Posterior vena cava (tissue), 2 donors: Measurements from ENCODE around the gene RREB1. TPM values are rescaled to one million over a fixed set of nuclear protein-coding genes. Genes with fewer than 3 reads are reported as not detected.
"Not testable (repeated sequence)": the region's sequence is repeated elsewhere in the genome, so short reads cannot be mapped to it uniquely, and the experiment has no call there.

Source experiments
- DNase-seq: peaks from one replicate; pipeline ENCODE4 v3.0.0-alpha.2; 2020; ENCODE audit warnings: low spot score
- intact Hi-C, 2 donors: fragments of 100-400 bp; cut with DNase I; formaldehyde crosslinking; loops; one replicate each; pipeline versions ENCODE4 v1.14.1 to v1.14.2; 2022 to 2023
- total RNA-seq, 2 donors: library from RNA; stranded (reverse); fragmentation: NEBNext Ultra II Directional; extraction: Animal tissue kit (Norgen Biotek cat#: 25700); gene quantifications; one replicate each; pipeline ENCODE4 v1.2.1, GENCODE V29; 2021
- donor health status: DM: yes; HTN: yes; CAD: no.
- donor health status: DM: yes; HTN: yes; CAD: no.

RREB1 gene
- total RNA-seq, 2 donors from 2014 or later, result 28.8 to 31.8 TPM

DNA sequence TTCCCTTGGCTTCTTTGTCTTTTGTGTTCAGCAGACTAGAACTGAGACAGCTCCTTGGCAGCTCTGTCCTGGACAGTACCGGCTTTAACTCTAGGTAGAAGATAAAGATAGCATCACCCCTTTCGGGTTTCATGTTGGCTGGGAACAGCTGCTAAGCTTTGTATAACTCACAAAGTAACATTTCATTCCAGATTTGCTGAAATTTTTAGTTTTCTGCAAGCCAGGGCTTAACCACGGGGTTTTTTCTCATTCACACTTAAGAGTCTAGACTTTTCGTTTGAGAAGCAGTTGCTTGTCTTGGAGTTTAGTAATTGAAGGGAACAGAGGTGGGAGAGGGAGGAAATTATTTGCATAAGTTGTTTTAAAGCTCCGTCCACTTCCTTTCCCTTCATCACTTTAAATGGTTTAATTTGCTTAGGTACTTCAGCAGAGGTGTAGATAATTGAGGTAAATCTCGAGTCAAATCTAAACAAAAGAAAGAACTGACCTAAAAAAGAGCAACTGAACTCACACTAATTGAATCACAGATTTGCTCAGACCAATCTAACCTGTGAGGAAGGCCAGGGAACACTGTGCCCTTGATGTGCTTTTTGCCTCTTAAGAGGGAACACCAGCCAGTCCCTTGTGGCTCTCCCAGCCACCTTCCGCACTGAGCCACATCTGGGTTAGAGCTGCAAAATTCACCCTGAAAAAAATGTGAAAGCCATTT, 48.3 kb downstream of the RREB1 start:
- intact Hi-C loops, result no loop called here
- DNase-seq, result no peak

- peak; percentile 82 for DNase-seq
- intact Hi-C loops, result no loop called here
These were observed 49.0 kb downstream of the RREB1 start for GRCh38 chr6:7156643-7157278.

GRCh38 chr6:7157307-7157706, 49.5 kb downstream of the RREB1 start:
- intact Hi-C loops, DNase-seq: not testable (repeated sequence)

GRCh38 chr6:7157752-7158616, 50.2 kb downstream of the RREB1 start:
- no peak for DNase-seq
- intact Hi-C loops, result no loop called here

DNA sequence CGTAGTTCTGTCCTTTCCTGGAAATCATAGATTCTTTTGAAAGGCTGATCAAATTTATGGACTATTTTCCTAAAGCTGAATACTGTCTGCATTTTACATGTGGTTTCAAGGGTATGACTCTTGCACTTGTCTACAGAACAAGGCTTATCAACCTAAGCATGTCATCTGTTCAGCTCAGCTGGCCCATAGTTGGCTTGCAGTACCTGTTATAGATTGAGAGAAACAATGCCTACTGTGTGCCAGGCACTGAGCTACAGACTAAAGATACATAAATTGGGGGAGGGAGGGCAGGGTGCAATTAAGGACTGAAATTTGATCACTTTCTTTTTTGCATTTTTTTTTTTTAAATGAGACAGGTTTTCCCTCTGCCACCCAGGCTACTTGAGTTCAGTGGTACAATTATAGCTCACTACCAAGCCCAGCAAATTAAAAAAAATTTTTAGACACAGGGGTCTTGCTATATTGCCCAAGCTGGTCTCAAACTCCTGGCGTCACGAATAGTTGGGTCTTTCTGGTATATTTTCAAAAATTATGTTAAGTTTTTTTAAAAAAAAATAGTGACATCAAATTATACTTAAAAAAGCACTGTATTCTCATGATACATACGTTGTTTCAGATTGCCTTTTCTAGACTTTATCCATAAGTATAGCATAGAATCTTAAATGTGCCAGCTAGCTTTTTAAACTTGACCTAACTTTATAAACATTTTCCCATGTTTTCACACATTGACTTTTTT, 52.2 kb downstream of the RREB1 start:
- no peak for DNase-seq
- intact Hi-C loops, result no loop called here

DNA sequence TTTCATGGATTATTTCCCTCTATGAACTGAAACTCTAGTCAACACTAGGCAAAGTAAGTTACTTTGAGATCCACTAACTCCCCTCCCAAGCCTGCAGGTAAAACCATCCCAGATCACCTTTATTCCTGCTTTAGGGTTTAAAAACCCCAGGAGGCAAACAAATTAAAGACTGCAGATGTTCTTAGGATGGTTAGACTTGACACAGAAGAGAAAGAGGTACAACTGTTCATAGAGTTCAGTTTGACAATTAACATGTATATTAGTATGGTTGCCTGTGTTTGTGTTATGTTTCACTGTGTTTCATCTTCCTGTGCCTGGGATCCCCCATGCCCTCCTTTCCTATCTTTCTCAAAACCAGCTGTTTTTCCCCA, 53.5 kb downstream of the RREB1 start:
- no peak for DNase-seq
- intact Hi-C loops, result no loop called here

DNA sequence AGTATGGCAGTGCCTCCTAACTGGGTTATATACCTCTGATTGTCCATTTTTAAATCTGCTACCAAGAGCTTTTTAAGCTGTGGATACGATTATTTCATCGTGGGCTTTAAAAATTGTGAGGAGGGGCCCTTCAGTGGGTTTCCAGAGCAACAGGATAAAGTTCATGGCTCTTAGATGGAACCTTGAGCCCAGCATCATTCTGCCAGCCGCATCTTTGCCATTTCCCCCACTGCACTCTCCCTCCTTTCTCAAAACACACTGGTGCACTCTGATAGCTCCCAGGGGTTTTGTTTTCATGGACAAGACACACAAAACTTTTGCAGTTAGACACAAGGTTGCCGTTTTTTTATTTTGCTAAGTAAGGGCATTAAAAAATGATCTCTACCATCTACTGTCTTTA, 54.1 kb downstream of the RREB1 start:
- no peak for DNase-seq
- intact Hi-C loops, result no loop called here

GRCh38 chr6:7163661-7164071, 55.9 kb downstream of the RREB1 start:
- DNase-seq, result no peak
- intact Hi-C loops, result no loop called here

DNA sequence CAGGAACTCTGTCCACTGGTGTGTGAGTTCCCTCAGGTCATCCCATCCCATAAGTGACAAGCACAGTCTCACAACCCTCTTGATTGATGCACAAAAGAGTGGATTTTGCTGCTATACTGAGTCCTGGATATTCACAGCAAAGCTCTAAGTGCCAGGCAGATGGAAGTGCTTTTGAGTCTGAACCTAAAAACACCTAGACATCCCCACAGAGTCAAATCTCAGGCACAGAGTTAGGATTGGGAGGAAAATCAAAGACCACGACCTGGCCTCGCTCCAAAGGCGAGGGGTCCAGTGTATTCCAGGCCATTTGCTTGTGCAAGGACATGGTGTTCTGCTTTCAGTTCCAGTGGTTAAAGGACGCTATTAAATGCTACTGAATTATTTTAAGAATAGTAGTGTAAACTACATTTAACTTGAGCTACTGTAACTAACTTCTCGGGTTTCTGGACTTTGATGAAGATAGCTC, 56.8 kb downstream of the RREB1 start:
- intact Hi-C loops, result no loop called here
- DNase-seq, result no peak

DNA sequence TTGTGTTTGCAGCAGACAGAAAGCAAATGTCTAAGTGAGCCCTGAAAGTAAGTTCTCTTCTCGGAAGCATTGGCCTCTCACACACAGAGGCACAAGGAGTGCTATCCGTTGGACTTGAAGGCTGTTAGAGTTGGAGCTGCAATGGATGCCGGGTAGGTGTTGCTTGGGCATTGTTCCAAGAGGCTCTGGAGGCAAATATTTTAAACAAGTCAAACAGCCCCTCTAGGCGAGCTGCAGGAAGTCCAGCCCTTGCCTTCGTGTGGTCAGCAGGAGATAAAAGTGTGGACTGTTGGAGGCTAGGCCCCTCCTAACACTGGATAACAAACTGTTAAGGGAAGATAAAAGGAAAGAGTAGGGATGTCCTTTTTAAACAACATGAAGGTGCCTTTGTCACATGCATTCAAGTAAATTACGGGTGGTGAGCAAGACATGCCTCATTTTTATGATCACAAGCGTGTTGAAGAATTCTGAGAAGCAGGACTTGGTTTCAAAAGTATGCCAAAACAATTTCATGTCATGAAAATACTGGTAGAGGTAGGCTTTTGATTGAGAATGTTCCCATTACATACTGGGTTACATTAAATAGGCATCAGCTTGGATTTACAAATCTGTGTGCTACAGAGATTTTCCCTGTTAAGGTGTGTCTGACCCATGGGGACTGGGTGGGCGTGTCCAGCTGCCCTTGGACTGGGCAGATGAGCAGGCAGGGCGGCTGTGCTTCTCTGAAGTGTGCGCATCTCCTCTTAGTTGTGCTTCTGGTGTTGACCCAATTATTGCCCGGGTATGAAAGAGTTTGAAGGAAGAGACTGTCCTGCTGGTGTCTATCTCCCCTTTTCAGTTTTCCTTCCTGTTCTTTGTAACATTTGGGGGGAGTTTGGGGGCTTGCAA, 57.5 kb downstream of the RREB1 start:
- intact Hi-C loops, result no loop called here
- no peak for DNase-seq

GRCh38 chr6:7165890-7166267, 58.1 kb downstream of the RREB1 start:
- DNase-seq, result no peak
- intact Hi-C loops, result no loop called here

DNA sequence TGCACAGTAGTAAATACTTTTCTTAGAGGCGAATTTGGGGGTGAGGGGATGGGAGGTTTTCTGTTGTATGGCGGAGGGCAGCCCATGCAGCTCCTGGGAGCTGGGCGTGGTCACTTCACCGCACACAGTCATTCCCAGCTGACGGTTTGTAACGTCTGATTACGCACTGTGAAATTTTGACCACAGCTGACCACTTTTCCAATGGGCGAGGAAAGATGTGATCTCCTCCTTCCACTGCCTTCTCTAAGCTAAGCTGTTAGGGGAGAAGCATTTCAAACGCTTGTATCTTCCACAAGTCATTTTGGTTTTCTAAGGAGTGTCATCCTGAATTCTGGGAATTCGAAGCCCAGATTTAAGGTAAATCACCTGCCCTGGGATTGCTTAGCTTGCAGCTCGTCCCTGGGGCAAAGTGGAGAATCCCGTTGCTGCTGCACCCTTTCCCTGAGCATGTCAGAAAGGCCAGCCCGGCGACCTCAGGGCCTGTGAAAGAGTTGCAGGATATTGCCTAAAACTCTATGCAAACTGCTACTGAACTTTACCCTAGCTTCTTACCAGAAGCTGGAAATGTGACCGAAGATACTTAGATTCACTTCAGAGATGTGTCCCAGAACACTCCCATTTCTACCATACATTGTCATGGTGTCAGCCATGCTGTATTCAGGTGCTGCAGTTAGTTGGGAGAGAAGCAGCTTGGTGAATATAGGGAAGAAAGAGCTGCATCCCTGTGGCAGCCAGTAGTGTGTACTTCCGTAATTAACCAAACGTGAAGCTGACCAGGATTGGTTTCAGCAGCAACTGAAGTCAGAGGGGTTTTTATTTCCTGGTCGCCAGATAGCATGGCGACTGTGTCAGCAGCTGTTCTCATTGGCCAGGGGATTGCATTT, 58.9 kb downstream of the RREB1 start:
- no peak for DNase-seq
- intact Hi-C loops, result no loop called here

DNA sequence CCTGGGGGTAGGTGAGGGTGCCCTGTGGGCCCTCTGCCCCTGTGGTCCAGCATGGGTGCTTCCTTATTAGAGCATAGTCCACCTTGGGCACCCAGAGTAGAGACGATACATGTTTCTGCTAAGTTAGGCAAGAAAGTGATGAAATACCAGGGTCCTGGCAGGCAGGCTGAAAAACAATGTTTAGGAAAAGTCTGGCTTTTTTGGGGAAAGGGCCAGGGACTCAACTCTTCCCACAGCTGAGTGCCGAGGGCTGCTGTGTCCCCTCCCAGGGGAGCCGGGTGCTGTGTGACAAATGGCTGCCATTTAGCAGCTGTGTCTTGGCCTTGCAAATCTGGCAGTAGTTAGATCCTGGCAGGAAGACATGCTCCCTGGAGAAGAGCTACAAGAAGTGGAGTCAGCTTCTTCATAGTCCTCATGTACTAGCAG, 61.5 kb downstream of the RREB1 start:
- intact Hi-C loops, result loop anchor here in 1 of 2 donors (1.0 kb wide), 1 partner anchor 40 kb away; no protein-coding TSS in a partner anchor
- peak; percentile 87 for DNase-seq

- intact Hi-C loops, result no loop called here
- DNase-seq, result no peak
These were observed 62.5 kb downstream of the RREB1 start for GRCh38 chr6:7170117-7170732.

DNA sequence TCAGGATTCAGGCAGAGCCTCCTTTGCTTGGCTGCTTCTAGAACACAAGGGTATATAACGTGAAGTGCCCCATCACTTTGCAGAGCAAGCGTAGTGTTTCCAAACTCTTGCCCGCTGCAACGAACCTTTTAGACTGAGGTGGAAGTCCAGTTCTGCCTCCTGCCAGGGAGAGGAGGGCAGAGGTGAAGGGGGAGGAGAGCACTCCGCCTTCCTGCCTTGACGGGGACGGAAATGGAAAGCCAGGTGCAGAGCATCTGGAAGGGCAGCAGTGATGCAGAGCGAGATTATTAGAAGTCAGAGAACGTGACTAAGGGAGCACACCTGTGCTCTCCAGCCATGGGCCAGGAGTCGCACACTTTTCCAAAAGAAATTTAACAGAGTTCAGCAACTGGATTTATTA, 63.4 kb downstream of the RREB1 start:
- no peak for DNase-seq
- intact Hi-C loops, result no loop called here

DNA sequence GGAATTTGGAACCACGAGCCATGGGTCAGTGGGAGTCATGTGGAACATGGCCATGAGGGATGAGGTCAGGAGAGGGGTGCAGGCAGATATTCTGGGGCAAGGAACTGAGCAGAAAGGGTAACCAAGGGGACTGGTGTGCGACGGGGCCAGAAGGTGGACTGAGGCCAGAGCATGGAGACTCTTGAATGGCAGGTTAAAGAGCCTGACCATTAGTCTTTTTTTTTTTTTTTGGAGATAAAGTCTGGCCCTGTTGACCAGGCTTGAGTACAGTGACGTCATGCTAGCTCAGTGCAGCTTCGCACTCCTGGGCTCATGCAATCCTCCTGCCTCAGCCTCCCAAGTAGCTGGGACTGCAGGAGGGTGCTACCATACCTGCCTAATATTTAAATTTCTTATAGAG, 64.0 kb downstream of the RREB1 start:
- intact Hi-C loops, result no loop called here
- no peak for DNase-seq

- intact Hi-C loops, result no loop called here
- DNase-seq, result no peak
These were observed 64.9 kb downstream of the RREB1 start for GRCh38 chr6:7172649-7173048.
